Pancreas (tissue), 10 donors: Measurements from ENCODE around the gene CCDC80. TPM values are rescaled to one million over a fixed set of nuclear protein-coding genes. Genes with fewer than 3 reads are reported as not detected.

Experiments used
- ATAC-seq, 4 donors: fragments of 200-7000 bp; cut with Tn5 transposase; one replicate each; pipeline versions ENCODE4 v1.8.0 to v1.9.1; 2020; ENCODE audit warnings: mild to moderate bottlenecking in 4 of 4, moderate library complexity in 4 of 4
- DNase-seq, 6 donors: peaks; one replicate each; pipeline ENCODE4 v3.0.0-alpha.2; 2020
- FAIRE-seq: peaks from 2 replicates; lab custom pipeline; 2012; peaks lifted over from hg19 to GRCh38; lab: Jason Lieb, UNC
- H3K27ac ChIP-seq, 4 donors: fragments of 200-600 bp; sonication (generic); 1 replicate in 3 of 4; 2 replicates in 1 of 4; pipeline versions ENCODE4 v1.5.0 to v1.8.0; 2020
- H3K27me3 ChIP-seq, 4 donors: fragments of 200-600 bp; one replicate each; pipeline ENCODE4 v1.8.0; 2021
- H3K36me3 ChIP-seq, 3 donors: fragments of 200-600 bp; sonication (generic) in 1 of 3; one replicate each; pipeline versions ENCODE4 v1.5.0 to v1.8.0; 2020 to 2021
- H3K4me1 ChIP-seq, 3 donors: fragments of 200-600 bp; one replicate each; pipeline ENCODE4 v1.8.0; 2021
- H3K4me3 ChIP-seq, 4 donors: fragments of 200-600 bp; sonication (generic) in 2 of 4; one replicate each; pipeline versions ENCODE4 v1.5.0 to v1.8.0; 2020 to 2021
- H3K9me3 ChIP-seq, 4 donors: fragments of 200-600 bp; one replicate each; pipeline ENCODE4 v1.8.0; 2021
- WGBS, 2 donors: extraction: QIAGEN DNeasy Blood & Tissue Kit; methylation state at CpG; one replicate each; pipeline ENCODE4 v1.1.7; 2013; 5-methylcytosine and 5-hydroxymethylcytosine counted together
- intact Hi-C, 3 donors: fragments of 100-400 bp; cut with DNase I; formaldehyde crosslinking; loops; one replicate each; pipeline versions ENCODE4 v1.11.1 to v1.14.2; 2022
- polyA plus RNA-seq, 2 donors: library from polyadenylated mRNA; stranded (reverse); fragments of 200-250 nt; gene quantifications; one replicate each; pipeline ENCODE4 v1.2.3, GENCODE V29; 2013
- total RNA-seq, 6 donors: library from RNA; stranded (reverse); fragmentation: NEBNext Ultra II Directional in 4 of 6; extraction: Animal tissue kit (Norgen Biotek cat#: 25700) in 4 of 6; gene quantifications; one replicate each; pipeline versions ENCODE4 v1.2.1 to v1.2.4, GENCODE V29; 2021 to 2023
- TF ChIP-seq, protein P1 (sequence below), 4 donors: fragments of 200-600 bp; sonication (generic) in 3 of 4; IDR thresholded peaks; one replicate each; pipeline versions ENCODE4 v1.5.0 to v1.8.0; 2021; ENCODE audit warnings: antibody characterized with exemption in 4 of 4
- donor health status: healthy with polysubstance abuse.
- donor health status: DM: no; HTN: no; CAD: no; lungs with moderate emphysema.
- donor health status: DM: no; HTN: no; CAD: no.
- donor health status: control.
- donor health status: control.
- donor health status: Bipolar disorder and iron deficiency.
- donor health status: DM: yes; HTN: yes; CAD: no.
- donor health status: DM: no; HTN: no; CAD: no.
- donor health status: DM: no; HTN: no; CAD: no.
- donor health status: DM: yes; HTN: yes; CAD: no.

CCDC80 gene
- total and polyA plus RNA-seq, 8 donors: 6.1 to 100 (median 11.8) TPM

DNA sequence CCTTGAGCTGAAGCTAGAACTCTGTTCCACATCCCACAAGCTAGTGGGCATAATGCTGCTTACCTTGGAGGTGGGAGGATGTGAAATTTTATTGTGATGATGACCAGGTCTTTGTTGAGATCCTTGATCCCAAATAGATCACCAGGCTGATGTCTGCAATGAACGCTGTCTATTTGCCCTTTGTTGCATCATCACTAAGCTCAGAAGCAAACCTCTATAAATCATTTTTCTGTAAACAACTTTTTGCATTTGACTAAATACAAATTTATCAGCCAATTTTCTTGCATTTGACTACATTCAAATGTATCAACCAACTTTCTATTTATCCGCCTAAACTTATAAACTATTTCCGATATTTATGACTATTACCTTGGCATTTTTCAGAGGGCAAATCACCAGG lies 9.7 kb downstream of the CCDC80 start:
- Histone ChIP-seq H3K27ac (no peak overlapping the region), H3K9me3 (no peaks in the 10 kb centered on the region), H3K36me3 (no peaks in the 10 kb centered on the region), H3K4me3 (no peak overlapping the region), H3K4me1 (no peaks in the 10 kb centered on the region), H3K27me3 (no peaks in the 10 kb centered on the region)
- TF ChIP-seq, protein P1, sequence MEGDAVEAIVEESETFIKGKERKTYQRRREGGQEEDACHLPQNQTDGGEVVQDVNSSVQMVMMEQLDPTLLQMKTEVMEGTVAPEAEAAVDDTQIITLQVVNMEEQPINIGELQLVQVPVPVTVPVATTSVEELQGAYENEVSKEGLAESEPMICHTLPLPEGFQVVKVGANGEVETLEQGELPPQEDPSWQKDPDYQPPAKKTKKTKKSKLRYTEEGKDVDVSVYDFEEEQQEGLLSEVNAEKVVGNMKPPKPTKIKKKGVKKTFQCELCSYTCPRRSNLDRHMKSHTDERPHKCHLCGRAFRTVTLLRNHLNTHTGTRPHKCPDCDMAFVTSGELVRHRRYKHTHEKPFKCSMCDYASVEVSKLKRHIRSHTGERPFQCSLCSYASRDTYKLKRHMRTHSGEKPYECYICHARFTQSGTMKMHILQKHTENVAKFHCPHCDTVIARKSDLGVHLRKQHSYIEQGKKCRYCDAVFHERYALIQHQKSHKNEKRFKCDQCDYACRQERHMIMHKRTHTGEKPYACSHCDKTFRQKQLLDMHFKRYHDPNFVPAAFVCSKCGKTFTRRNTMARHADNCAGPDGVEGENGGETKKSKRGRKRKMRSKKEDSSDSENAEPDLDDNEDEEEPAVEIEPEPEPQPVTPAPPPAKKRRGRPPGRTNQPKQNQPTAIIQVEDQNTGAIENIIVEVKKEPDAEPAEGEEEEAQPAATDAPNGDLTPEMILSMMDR (IDR thresholded peaks at IDR 0.05): no peak
- FAIRE-seq (no peak), DNase-seq (no peak), ATAC-seq (no peak)
- WGBS, 2 donors: 82 to 87% methylated on average over 3 of the region's 3 CpGs
- intact Hi-C loops: no loop called here

DNA sequence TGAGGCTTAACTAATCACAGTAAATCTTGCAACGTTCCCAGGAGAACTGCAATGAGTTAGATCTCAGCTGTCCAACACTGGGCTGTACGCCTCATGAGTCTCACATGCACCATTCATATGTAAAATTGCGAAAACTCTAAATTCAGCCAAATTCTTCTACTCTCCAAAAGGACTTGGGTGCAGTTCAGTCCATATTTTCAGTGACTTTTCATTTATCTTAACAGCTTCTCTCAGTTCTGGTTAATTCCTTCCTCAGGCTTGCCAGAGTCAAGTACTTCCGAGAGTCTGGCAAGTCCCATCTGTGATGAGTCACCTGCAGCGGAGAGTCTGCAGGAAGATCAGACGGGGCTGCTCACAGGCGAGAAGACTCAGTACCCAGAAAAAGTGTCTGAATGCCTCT lies 11.5 kb downstream of the CCDC80 start:
- H3K27me3 ChIP-seq: no peaks in the 10 kb centered on the region
- H3K27ac ChIP-seq: no peak overlapping the region
- DNase-seq: no peak
- TF ChIP-seq, protein P1 (IDR thresholded peaks at IDR 0.05): no peak
- H3K4me3 ChIP-seq: no peak overlapping the region
- H3K36me3 ChIP-seq: no peaks in the 10 kb centered on the region
- intact Hi-C loops: no loop called here
- ATAC-seq: peak in 3 of 4 donors; percentile 61 to 77 (median 63)
- no peaks in the 10 kb centered on the region for H3K4me1 ChIP-seq
- no peaks in the 10 kb centered on the region for H3K9me3 ChIP-seq
- 69% methylated on average over 7 of the region's 7 CpGs for WGBS, 2 donors
- peak; percentile 32 for FAIRE-seq

DNA sequence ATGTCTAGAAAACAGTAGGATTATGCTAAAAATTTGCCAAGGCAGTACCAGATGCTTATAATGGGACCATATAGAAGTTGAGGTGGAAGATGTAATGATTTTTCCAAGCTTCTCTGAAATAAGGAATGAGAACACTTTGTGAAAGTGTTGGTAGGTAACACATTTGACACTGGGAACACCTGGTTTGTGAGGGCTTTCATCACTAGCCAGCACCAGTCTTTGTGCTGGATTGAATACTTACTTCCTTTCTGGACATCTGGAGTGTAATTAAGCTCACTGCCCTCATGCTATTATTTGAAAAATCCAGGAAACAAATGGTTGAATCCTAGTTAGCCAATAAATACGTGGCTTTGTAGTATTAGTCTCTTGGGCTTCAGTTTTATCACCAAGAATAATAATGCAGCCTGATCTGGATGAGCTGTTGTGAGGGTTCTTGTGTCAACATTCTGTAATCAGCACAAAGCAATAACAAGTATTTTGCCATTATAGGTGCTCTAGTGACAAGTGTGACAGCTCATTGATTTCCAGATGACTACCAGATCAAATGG lies 12.9 kb downstream of the CCDC80 start:
- H3K27me3 ChIP-seq: no peaks in the 10 kb centered on the region
- FAIRE-seq (no peak), ATAC-seq (peak in 1 of 4 donors; percentile 26), DNase-seq (no peak)
- intact Hi-C loops: no loop called here
- H3K27ac ChIP-seq: no peak overlapping the region
- no peak overlapping the region for H3K4me3 ChIP-seq
- 38 to 40% methylated on average over 1 of the region's 1 CpG for WGBS, 2 donors
- H3K9me3 ChIP-seq: no peaks in the 10 kb centered on the region
- H3K4me1 ChIP-seq: no peaks in the 10 kb centered on the region
- H3K36me3 ChIP-seq: no peaks in the 10 kb centered on the region
- TF ChIP-seq, protein P1 (IDR thresholded peaks at IDR 0.05): no peak

DNA sequence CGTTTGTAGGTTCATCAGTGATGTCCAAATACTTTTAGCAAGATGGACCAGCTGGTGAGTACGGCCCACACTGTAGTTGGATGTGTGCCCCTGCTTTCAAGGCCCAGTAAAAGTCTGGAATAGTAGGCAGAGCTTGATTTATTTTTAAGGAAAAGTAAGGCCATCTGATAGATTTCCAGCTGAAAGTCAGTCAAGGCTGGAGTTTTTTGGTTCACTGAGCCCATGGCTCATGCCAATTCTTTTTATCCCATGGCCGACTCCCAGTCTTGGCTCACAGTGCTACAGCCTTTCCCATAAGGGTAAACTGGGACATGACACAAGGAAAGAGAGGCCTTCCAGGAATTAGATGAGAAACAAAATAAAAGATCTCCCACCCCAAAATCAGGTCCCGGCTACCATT lies 13.5 kb downstream of the CCDC80 start:
- intact Hi-C loops: no loop called here
- H3K27ac ChIP-seq: no peak overlapping the region
- 70 to 78% methylated on average over 4 of the region's 4 CpGs for WGBS, 2 donors
- DNase-seq: no peak
- H3K27me3 ChIP-seq: no peaks in the 10 kb centered on the region
- ATAC-seq: no peak
- no peak for FAIRE-seq
- H3K4me3 ChIP-seq: no peak overlapping the region
- H3K9me3 ChIP-seq: no peaks in the 10 kb centered on the region
- H3K4me1 ChIP-seq: no peaks in the 10 kb centered on the region
- TF ChIP-seq, protein P1 (IDR thresholded peaks at IDR 0.05): no peak
- H3K36me3 ChIP-seq: no peaks in the 10 kb centered on the region

DNA sequence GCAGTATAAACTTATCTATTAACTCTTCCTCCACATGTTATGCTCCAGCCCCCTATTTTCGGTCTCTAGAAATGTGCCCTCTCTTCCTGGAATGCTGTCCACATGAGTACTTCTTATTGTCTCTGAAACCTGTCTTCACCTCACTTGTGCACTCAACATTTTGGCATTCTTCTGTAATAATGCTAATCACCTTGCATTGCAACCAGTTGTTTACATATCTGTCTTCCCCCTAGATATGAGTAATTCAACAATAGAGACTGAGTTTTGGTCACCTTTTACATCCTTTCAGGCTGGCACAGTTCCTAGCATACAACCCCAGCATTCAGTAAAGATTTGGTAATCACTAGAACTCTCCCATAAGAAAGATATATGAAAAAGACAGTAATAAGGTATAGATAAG lies 17.2 kb downstream of the CCDC80 start:
- no peak overlapping the region for H3K27ac ChIP-seq
- no peaks in the 10 kb centered on the region for H3K36me3 ChIP-seq
- TF ChIP-seq, protein P1 (IDR thresholded peaks at IDR 0.05): no peak
- WGBS, 2 donors: 90 to 93% methylated on average over 1 of the region's 1 CpG
- DNase-seq (no peak), ATAC-seq (no peak), FAIRE-seq (no peak)
- intact Hi-C loops: no loop called here
- H3K9me3 ChIP-seq: no peaks in the 10 kb centered on the region
- no peaks in the 10 kb centered on the region for H3K27me3 ChIP-seq
- no peak overlapping the region for H3K4me3 ChIP-seq
- no peaks in the 10 kb centered on the region for H3K4me1 ChIP-seq
